ENCODE results near the gene DHRSX. TPM values are rescaled to one million over a fixed set of nuclear protein-coding genes. Genes with fewer than 3 reads are reported as not detected.

DHRSX gene
- total and polyA plus RNA-seq, 2 donors (not counting 3 experiments of a cell fraction or from before 2014, with no cell fraction given), result 27.1 to 37.7 TPM

GRCh38 chrX:2549876-2550275 lies 49.1 kb upstream of the DHRSX start:
- no peaks in the 10 kb centered on the region for H3K4me1 ChIP-seq (ENCODE audit: control insufficient read depth, extremely low read depth, insufficient read depth, low read length)
- POLR2A ChIA-PET, result no interaction called here
- TF ChIP-seq JUN (IDR thresholded peaks at IDR 0.05; ENCODE audit: borderline replicate concordance, insufficient read depth, insufficient read length, low read depth), result no peak
- no peak for TF ChIP-seq CTCF (IDR thresholded peaks at IDR 0.05; ENCODE audit: extremely low read depth in 1 of 2, insufficient read depth in 1 of 2, low read depth in 1 of 2, low read length in 2 of 2)
- TF ChIP-seq GATA2 (IDR thresholded peaks at IDR 0.05; ENCODE audit: insufficient read depth, insufficient read length, low read depth, low read length), result no peak
- no peak for TF ChIP-seq MAX (IDR thresholded peaks at IDR 0.05; ENCODE audit: insufficient read depth, insufficient read length)
- TF ChIP-seq POLR2AphosphoS5 (IDR thresholded peaks at IDR 0.05; ENCODE audit: insufficient read depth, low read depth, low read length), result no peak
- no peak for TF ChIP-seq POLR2A (IDR thresholded peaks at IDR 0.05; ENCODE audit: low read depth, low read length)
- TF ChIP-seq EZH2 (IDR thresholded peaks at IDR 0.05; ENCODE audit: borderline replicate concordance, low read depth, low read length, severe bottlenecking), result no peak
- TF ChIP-seq MYC (IDR thresholded peaks at IDR 0.05; ENCODE audit: low read depth, low read length), result no peak
- dilution Hi-C loops (cut with MboI; ENCODE audit: extremely low pct_ligation_motif_present, low sequenced_read_pairs) (no loop called here), intact Hi-C loops (cut with micrococcal nuclease) (no loop called here)
- no peak overlapping the region for H3K27ac ChIP-seq (ENCODE audit: insufficient read depth, low read depth, low read length)
- H3K36me3 ChIP-seq (ENCODE audit: control insufficient read depth in 2 of 2, extremely low read depth in 1 of 2, insufficient read depth in 2 of 2, low read length in 2 of 2), result no peaks in the 10 kb centered on the region
- no peak overlapping the region for H3K4me3 ChIP-seq (replicated peaks in 1 of 3; ENCODE audit: insufficient read depth in 1 of 3, low read depth in 1 of 3, low read length in 3 of 3)
- FAIRE-seq (no peak), DNase-seq (ENCODE audit: low read depth, low spot score) (no peak)
- no peaks in the 10 kb centered on the region for H3K27me3 ChIP-seq (ENCODE audit: control insufficient read depth in 2 of 2, insufficient read depth in 2 of 2, low read length in 2 of 2)
- H3K9me3 ChIP-seq (replicated peaks; ENCODE audit: control insufficient read depth, insufficient read depth, low read length), result no peaks in the 10 kb centered on the region
- CTCF ChIA-PET, result no interaction called here
- H3K79me2 ChIP-seq (ENCODE audit: control insufficient read depth, insufficient read depth, low read length), result no peaks in the 10 kb centered on the region
- H4K20me1 ChIP-seq (replicated peaks; ENCODE audit: control insufficient read depth, extremely low read depth, insufficient read depth, low read length), result no peaks in the 10 kb centered on the region
- H3K9me1 ChIP-seq (replicated peaks; ENCODE audit: control insufficient read depth, extremely low read depth, insufficient read depth, low read length), result no peaks in the 10 kb centered on the region
- BruUV-seq (replicated peaks), result no TSS peak
- no peak overlapping the region for H2AFZ ChIP-seq (ENCODE audit: low read depth, low read length)
- no peak overlapping the region for H3K4me2 ChIP-seq (ENCODE audit: insufficient read depth, low read length)
- H3K9ac ChIP-seq (replicated peaks; ENCODE audit: extremely low read depth, insufficient read depth, low read length), result no peak overlapping the region

Measured in endothelial cell of umbilical vein (primary cell).